ENCODE results near the gene CTPS2. TPM values are rescaled to one million over a fixed set of nuclear protein-coding genes. Genes with fewer than 3 reads are reported as not detected.

Gene CTPS2
- total RNA-seq, 1 donor from 2014 or later: 78.1 TPM

Small RNA genes within 50 kb of the gene (microRNA-seq; reads per million reads assigned to microRNA genes)
- gene MIR548AM: not detected

Other genes with a start within 250 kb of the CTPS2 start
- gene S100G, start 62.5 kb downstream of the CTPS2 start, total RNA-seq: not detected in 3 replicates
- gene SYAP1, start 6.9 kb upstream of the CTPS2 start, total RNA-seq: 41.1 to 43.3 TPM (median 42.6 TPM) in 3 replicates
- 24.4 to 25.4 TPM (median 24.7 TPM) in 3 replicates for gene TXLNG, start 73.8 kb upstream of the CTPS2 start, total RNA-seq
- 221 to 229 TPM (median 225 TPM) in 3 replicates for gene RBBP7, start 157.7 kb upstream of the CTPS2 start, total RNA-seq
- 5.2 to 7.2 TPM (median 6.9 TPM) in 3 replicates for gene REPS2, start 234.0 kb upstream of the CTPS2 start, total RNA-seq